Measurements from ENCODE around the gene EFHC1. TPM values are rescaled to one million over a fixed set of nuclear protein-coding genes. Genes with fewer than 3 reads are reported as not detected.

Gene EFHC1
- total RNA-seq, 1 donor from 2014 or later = 43.7 TPM

- Mint-ChIP-seq H3K4me3 (no peak overlapping the region), H3K36me3 (ENCODE audit: low read depth) (no peaks in the 10 kb centered on the region), H3K27me3 (ENCODE audit: low read depth) (no peaks in the 10 kb centered on the region), H3K27ac (ENCODE audit: unreplicated experiment) (no peak overlapping the region), H3K9me3 (no peaks in the 10 kb centered on the region), H3K4me1 (peaks cover 4% of the 10 kb centered on the region)
- TF ChIP-seq, protein P1, sequence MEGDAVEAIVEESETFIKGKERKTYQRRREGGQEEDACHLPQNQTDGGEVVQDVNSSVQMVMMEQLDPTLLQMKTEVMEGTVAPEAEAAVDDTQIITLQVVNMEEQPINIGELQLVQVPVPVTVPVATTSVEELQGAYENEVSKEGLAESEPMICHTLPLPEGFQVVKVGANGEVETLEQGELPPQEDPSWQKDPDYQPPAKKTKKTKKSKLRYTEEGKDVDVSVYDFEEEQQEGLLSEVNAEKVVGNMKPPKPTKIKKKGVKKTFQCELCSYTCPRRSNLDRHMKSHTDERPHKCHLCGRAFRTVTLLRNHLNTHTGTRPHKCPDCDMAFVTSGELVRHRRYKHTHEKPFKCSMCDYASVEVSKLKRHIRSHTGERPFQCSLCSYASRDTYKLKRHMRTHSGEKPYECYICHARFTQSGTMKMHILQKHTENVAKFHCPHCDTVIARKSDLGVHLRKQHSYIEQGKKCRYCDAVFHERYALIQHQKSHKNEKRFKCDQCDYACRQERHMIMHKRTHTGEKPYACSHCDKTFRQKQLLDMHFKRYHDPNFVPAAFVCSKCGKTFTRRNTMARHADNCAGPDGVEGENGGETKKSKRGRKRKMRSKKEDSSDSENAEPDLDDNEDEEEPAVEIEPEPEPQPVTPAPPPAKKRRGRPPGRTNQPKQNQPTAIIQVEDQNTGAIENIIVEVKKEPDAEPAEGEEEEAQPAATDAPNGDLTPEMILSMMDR (conservative IDR thresholded peaks at IDR 0.05) = no peak
- no peak for DNase-seq (ENCODE audit: low read depth, low spot score)
Measured at GRCh38 chr6:52532457-52532856, 112.3 kb downstream of the EFHC1 start.

DNA sequence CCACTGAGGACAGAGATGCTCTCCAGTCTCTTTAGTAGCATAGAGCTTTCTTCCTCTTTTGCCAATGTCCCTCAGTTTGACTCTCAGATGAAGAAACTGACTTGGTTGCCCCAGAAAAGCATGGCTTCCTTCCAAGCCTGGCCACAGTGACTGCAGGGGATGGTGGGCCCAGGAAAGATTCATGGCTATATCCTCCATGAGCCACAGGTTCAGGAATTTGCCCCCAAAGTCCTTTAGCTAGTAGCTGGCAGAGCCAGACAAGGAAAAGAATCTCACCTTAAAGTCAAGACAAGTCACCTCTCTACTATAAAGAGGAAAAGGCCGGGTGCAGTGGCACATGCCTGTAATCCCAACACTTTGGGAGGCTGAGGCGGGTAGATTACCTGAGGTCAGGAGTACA, 113.3 kb downstream of the EFHC1 start:
- no peaks in the 10 kb centered on the region for H3K36me3 Mint-ChIP-seq (ENCODE audit: low read depth)
- TF ChIP-seq, protein P1 (conservative IDR thresholded peaks at IDR 0.05) = no peak
- H3K4me1 Mint-ChIP-seq = peaks cover 4% of the 10 kb centered on the region

DNA sequence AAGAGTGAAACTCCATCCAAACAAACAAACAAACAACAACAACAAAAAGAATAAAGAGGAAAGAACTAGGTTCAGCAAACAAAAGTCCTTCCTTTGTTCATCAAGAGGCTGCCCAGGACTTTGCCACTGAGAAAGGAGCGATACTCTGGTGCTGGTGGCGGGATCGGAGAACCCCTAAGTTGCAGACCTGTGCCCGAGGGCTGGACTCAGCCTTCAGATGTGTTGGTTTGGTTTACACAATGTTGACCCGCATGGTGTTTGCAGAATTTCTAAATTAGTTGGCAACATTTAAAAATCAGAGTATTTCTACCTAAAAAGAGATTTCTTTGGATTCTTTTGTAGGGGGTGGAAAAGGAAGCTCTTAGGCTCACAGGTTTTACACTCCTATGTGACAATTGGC, 114.2 kb downstream of the EFHC1 start:
- Mint-ChIP-seq H3K4me3 (no peak overlapping the region), H3K36me3 (ENCODE audit: low read depth) (no peaks in the 10 kb centered on the region), H3K9me3 (no peaks in the 10 kb centered on the region), H3K27me3 (ENCODE audit: low read depth) (no peaks in the 10 kb centered on the region), H3K27ac (ENCODE audit: unreplicated experiment) (peak overlapping the region; percentile 27), H3K4me1 (peaks cover 4% of the 10 kb centered on the region)
- no peak for DNase-seq (ENCODE audit: low read depth, low spot score)
- TF ChIP-seq, protein P1 (conservative IDR thresholded peaks at IDR 0.05) = no peak

More for the DNA sequence above, 113.3 kb downstream of the EFHC1 start:
- no peaks in the 10 kb centered on the region for H3K9me3 Mint-ChIP-seq
- no peaks in the 10 kb centered on the region for H3K27me3 Mint-ChIP-seq (ENCODE audit: low read depth)
- no peak for DNase-seq (ENCODE audit: low read depth, low spot score)
- H3K27ac Mint-ChIP-seq (ENCODE audit: unreplicated experiment) = no peak overlapping the region
- no peak overlapping the region for H3K4me3 Mint-ChIP-seq

- no peak overlapping the region for H3K27ac Mint-ChIP-seq (ENCODE audit: unreplicated experiment)
- no peak for DNase-seq (ENCODE audit: low read depth, low spot score)
- TF ChIP-seq, protein P1 (conservative IDR thresholded peaks at IDR 0.05) = no peak
- H3K36me3 Mint-ChIP-seq (ENCODE audit: low read depth) = no peaks in the 10 kb centered on the region
- peaks cover 4% of the 10 kb centered on the region for H3K4me1 Mint-ChIP-seq
- no peak overlapping the region for H3K4me3 Mint-ChIP-seq
- H3K27me3 Mint-ChIP-seq (ENCODE audit: low read depth) = no peaks in the 10 kb centered on the region
- H3K9me3 Mint-ChIP-seq = no peaks in the 10 kb centered on the region
Measured at GRCh38 chr6:52534966-52535390, 114.8 kb downstream of the EFHC1 start.

DNA sequence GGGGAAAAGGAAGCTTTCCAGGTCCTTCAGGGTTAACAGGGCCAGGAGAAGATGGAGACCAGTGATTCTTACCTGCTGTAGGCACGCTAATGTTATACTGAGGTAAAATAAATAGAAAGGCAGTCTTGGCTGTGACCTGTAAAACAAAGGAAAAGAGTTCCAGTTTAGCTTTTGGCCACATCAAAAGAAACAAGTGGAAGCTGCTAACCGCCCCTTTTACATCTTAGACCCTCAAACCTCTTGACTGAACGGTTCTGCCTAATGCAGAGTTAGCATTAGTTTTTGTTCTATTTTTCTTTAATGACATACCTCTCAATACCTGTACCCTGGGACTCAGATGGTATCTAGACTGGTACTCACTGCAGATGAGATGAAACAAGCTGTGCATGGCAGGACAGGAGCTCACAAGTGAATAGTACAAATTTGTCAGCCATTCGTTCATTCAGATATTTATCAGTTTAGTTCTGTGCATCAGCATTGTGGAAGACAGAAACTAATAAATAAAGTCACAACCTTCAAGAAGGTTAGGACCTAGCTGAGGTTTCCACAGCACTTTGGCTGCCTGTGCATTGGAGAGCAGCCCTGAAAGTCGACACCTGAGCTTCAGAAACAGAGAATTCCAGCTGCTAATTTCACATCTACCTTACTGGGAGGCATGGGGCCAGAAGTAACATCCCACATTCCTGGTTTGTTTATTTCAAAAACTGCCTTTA, 115.7 kb downstream of the EFHC1 start:
- DNase-seq (ENCODE audit: low read depth, low spot score) = no peak
- H3K36me3 Mint-ChIP-seq (ENCODE audit: low read depth) = no peaks in the 10 kb centered on the region
- no peak overlapping the region for H3K27ac Mint-ChIP-seq (ENCODE audit: unreplicated experiment)
- H3K27me3 Mint-ChIP-seq (ENCODE audit: low read depth) = no peaks in the 10 kb centered on the region
- TF ChIP-seq, protein P1 (conservative IDR thresholded peaks at IDR 0.05) = no peak
- H3K9me3 Mint-ChIP-seq = no peaks in the 10 kb centered on the region
- H3K4me3 Mint-ChIP-seq = no peak overlapping the region
- H3K4me1 Mint-ChIP-seq = peaks cover 9% of the 10 kb centered on the region
